Caki2 (cell line): ENCODE data around the gene TENM4. TPM values are rescaled to one million over a fixed set of nuclear protein-coding genes. Genes with fewer than 3 reads are reported as not detected.
"Not testable (repeated sequence)": the region's sequence is repeated elsewhere in the genome, so short reads cannot be mapped to it uniquely, and the experiment has no call there.

Experiments
- DNase-seq: peaks from one replicate; pipeline ENCODE4 v3.0.0-alpha.2; 2015; ENCODE audit warnings: low read depth
- in situ Hi-C: cut with HindIII; loops from 2 replicates; pipeline ENCODE4 v1.10.0; 2016; ENCODE audit warnings: low sequenced_read_pairs, low pct_unique_long_range_greater_than_20kb, mixed read lengths
- total RNA-seq: library from RNA; depleted of rRNA; stranded (reverse); fragments of >200 nt; shearing (Covaris generic); gene quantifications from 2 replicates; pipeline ENCODE4 v1.2.3, GENCODE V29; 2014; ENCODE audit warnings: low replicate concordance

Gene TENM4
- total RNA-seq, 1 experiment from 2014 or later, result 0.17 TPM

DNA sequence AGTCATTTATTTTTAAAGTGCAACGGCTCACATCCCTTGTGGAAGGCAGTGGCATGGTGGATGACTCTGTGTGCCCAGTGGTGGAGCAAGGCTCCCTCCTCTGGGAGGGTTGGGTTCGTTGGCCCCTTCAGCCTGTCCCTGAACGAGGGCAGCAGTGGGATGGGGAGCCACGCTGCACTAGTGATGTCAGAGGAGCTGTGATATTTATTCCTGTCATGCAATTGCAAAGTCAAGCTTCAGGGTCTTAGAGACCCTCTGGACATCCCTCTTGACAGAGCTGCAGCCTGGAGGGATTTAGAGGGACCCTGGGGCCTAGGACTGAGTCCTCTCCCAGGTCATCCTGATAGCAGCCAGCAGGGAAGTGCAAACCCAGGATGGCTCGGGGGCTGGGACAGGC, 788.0 kb downstream of the TENM4 start:
- DNase-seq, result no peak
- in situ Hi-C loops, result no loop called here

DNA sequence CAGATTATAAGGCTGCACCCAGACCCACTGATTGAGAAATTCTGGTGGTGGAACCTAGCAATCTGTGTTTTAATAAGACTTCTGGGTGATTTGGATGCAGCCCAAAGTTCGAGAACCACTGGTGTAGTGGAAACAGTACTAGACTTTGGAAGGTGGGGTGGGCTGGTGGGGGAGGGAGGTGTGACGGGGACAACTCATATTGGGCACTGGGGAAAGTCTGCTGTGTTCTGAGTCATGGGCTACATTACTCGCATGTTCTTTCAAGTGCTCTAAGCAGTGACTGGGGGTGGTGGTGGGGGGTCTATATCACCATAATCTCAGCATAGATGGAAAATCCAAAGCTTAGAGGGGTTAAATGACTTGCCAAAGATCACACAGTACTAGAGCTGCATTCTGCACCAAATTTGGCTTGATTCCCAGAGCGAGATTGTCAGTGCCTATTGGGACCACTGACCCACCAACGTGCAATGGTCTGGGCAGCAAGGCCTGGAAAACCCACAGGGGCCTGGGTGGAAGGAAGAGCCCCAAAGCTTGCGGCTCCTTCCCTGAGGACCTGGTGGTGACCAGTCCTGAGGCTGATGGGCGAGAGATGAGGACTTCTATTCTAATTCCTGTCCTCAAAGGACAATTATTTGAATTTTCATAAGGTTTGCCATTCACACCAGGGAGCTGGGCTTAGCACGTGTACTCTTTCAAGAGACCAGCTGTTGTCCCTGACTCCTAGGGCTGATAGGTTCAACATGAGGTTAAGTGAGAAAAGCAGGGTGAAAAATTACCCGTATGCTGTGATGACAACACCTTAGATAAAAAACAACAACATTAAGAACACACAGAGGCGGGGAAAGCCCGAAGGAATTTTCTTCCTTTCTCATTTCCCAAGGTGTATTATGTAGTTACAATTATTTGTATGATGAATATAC, 788.6 kb downstream of the TENM4 start:
- in situ Hi-C loops, result no loop called here
- DNase-seq, result no peak

DNA sequence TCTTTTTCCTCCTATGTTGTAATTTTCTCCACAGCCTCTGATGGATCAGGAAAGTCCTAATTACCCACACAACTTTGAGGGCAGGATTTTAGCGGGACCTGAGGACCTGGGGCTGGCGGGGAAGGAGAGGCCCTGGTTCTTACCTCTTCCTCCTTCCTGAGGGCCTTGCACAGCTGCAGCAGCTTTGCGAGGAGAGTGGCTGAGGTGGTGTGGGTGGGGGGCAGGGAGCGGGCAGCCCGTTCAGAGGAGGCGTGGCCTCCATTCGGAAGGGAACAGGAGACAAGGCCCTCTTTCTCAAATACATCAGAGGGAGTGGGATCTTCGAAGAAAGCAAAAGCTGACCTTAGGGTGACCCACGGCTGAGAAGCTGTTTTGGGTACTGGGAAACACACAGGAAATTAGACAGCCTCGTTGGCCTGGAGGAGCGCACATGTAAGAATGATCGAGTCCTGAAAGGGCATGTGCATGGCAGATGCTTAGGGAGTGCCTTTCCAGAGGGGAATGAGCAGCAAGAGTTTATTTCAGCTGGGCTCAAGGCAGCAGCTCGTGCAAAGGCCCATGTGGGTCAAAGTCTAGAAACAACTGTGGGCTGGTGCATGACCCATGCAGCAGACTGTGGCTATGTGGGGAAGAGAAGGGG, 789.6 kb downstream of the TENM4 start:
- in situ Hi-C loops, result no loop called here
- no peak for DNase-seq

DNA sequence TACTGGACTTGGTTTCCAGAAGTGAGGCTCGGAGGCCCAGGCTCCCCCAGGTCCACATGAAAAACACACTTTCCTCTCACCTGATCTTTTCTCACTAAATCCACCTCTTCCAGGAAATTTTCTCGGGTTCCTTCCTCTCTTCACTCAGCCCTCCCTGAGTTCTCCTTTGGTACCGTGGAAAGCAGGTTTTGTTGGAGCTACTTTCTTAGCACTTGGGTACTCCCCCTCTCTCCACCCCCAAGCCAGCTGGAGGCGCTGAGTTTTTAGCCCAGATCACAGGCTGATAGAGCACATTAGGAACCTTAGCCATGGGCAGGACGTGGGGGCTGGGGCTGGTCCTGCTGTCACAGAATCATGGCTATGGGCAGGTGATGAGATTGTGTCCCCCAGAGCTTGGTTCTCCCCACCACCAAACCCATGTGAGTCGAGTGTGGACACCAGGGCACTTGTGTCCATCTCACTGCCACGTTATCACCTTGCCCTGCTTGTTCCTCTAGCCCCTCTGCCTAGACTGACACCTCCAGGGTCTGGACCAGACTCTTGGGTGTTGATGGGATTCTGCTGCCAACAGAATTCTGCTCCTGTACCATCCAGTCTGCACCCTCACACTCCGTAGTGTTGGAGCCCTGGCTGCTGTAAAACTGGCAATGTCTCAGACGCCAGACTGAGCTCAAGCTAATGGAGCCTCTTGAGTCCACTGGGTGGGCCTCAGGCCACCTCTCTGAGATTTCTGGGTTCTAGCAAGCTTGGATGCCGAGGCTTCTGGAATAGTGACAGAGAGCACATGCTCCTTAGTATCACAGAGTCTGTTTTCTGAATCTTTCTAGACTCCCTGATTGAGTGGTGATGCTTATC, 791.2 kb downstream of the TENM4 start:
- no peak for DNase-seq
- in situ Hi-C loops, result no loop called here

DNA sequence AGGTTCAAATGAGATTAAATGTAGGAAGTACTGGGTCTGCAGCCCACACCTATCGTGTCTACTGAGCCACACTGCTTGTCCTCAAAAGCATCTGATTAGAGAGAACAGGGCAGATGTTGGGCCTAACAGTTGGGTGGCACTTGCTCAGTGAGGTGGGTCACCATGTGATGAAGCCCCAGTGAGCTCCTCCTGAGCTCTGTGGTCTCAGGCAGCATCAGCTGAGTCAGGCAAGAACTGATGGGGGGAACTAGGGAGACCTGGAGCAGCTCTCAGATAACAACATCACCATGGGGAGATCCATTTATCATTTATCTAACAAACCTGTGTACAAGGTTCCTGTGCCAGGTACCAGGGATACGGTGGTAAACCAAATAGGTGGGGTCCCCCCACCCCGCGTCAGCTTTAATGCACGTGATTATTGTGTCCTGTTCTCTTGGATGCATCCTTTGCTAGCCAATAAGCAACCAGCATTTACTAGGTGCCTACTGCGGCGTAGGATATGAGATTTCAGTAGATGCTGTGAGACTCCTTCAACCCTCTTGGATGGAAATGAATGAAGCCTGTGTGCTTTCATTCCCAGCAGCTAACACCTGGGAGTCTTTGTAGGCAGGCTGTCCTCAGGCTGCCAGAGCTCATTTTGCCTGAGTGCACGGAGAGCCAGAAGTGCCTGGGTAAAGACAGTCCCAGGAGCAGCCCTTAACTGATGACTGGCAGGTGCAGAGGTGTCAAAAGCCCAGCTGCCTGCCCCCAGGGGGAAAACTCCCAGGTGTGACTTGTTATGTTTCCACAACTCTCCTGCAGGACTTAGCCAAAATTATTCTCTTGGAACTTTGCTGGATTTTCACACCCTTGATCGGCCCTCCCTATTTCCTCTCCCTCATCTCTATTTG, 792.6 kb downstream of the TENM4 start:
- DNase-seq, result no peak
- in situ Hi-C loops, result no loop called here

DNA sequence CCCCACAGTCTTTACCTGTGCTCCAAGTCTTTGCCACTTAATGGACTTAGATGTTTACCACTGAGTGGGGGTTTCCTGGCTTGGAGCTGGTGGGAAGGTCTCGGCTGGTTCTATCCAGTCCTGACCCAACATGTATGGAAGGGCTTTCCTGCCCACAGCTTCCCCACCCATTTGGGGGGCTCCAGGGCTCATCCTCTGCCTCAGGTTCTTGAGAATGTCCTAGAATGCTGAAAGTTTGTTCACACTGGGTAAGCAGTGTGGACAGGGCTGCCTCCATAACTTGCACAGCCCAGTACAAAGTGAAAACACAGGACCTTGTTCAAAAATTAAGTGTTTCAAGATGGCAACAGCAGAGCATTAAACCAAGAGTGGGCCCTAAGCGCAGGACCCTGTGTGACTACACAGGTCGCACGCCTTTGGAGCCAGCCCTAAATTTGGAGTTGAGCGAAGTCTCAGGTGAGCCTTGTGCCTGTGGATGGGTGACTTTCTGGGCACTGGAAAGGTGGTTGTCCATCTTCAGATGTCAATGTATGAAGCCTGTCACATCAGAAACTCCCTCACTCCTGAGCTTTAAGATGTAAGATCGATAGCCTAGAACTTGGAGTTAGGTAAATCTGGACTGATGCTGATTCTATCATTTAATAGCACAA, 793.4 kb downstream of the TENM4 start:
- DNase-seq, result no peak
- in situ Hi-C loops, result no loop called here

DNA sequence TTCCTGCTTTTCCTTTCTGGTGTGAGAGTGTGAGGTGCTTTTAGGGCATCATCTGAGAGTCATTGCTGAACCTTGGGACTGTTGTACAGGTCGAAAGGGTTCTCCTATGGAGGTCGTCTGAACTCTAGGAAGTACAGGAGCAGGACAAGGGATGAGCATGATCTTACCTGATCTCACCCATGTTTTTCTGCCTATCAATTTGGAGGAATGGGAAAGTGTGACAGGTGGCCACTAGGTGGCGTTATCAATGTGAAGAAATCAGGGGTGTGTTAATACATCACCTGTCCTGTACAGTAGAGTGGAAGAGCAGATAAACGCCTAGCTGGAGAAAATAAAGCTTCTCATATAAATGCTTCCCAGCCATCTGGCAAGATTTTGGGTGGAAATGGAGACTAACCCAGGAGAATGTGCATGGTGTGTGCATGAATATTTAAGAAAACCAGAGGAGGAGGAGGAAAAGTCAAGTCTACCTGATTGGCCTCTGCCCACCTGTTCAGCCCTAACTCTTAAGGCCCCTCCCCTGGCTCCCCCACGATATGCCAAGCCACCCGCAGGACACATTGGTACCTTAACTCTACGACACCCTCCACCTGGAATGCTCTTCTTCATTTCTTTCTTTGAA, 794.2 kb downstream of the TENM4 start:
- DNase-seq, result peak; percentile 44
- in situ Hi-C loops, result no loop called here

DNA sequence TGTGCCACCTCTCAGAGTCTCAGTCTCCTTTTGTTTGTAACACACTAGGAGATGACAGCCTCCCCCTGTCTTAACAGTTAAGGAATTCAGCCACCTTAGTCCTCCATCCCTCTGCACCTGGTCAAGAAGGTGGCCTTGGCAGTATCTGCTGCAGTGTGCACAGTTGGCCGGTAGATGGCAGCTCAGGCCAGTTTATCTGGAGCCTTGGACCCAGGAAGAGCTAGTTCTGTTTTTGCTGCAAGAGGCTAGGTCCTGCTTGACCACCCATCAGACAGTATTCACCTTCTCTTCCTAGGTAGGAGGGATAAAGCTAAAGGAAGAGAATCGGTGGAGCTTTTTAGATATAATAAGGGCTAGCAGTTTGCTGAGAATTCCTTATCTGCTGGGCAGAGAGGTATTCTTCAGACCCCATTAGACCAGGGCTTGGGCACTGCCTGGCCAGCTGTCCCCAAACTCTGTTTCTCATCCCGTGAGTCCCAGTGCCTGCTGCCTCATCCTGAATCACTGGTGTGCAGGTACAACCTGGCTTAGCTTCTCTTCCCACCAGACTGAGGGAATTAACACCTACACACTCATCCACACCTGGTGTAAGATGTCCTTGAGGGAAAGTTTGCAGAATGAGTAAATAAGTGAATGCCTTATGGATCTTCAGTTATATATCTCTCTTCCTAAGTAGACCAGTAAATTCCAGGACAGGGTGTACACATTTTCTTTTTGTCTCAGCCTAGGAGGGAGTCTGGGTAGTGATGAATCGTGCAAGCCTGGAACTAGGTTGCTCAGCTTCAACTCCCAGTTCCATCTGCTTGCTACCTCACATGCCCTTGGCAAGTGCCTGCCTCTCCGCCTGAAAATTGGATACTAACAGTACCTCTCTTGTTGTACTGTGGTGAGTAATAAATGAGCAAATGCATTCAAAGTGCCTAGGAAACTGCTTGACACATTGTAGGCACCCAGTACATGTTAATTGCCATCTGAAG, 795.3 kb downstream of the TENM4 start:
- in situ Hi-C loops, result no loop called here
- DNase-seq, result peak; percentile 50

DNA sequence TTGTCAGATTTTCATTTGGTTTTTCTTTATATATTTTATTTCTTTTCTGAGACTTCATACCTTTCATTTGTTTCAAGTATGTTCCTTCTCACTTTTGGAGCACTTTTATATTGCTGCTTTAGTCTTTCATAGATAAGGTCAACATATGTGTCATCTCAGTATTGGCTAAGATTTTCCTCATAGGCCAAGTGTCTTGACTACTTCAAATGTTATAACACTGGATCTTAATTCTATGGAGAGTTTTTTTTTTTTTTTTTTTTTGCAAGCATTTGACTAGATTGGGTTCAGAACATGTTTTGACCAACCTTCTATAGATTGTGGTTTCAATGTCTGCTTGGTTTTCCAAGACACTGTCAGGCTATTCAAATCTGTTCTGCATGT, 797.2 kb downstream of the TENM4 start:
- in situ Hi-C loops, result no loop called here
- DNase-seq, result no peak

DNA sequence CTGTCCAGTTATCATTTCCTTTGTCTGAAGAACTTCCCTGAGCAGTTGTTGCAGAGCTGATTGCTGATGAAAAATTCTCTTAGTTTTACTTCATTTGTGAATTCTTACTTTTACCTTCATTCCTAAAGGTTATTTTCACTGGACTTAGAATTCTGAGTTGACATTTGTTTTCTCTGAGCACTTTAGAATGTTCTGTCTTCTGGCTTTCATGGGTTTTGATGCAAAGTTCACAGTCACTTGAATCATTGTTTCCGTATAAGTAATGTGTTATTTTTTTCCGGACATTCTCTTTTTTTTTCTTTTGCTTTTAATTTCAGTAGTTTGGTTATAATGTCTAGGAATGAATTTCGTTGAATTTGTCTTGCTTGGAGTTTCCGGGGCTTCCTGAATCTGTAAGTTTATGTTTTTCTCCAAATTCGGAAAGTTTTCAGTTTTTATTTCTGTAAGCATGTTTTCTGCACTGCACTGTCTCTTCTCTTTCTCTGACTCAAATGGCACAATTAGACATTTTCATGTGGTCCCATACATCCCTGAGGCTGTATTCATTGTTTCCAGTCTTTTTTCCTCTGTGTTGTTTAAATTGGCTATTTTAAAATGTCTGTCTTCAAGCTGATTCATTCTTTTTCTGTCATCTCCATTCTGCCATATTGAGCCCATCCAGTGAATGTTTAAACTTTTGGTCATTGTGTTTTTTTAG, 797.7 kb downstream of the TENM4 start:
- in situ Hi-C loops, result no loop called here
- no peak for DNase-seq

DNA sequence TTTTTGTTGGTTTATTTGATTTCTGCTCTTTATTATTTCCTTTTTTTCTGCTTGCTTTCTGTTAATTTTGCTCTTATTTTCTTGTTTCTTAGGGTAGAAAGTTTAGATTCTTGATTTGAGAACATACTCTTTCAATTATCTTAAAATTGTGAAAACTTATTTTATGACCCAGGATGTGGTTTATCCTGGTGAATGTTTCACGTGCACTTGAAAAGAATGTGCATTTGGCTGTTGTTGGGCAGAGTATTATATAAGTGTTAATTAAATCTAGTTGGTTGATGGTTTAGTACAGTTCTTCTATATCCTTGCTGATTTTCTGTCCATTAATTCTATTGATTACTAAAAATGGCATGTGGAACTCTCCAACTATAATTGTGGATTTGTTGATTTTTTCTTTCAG, 799.3 kb downstream of the TENM4 start:
- no peak for DNase-seq
- in situ Hi-C loops, result no loop called here

DNA sequence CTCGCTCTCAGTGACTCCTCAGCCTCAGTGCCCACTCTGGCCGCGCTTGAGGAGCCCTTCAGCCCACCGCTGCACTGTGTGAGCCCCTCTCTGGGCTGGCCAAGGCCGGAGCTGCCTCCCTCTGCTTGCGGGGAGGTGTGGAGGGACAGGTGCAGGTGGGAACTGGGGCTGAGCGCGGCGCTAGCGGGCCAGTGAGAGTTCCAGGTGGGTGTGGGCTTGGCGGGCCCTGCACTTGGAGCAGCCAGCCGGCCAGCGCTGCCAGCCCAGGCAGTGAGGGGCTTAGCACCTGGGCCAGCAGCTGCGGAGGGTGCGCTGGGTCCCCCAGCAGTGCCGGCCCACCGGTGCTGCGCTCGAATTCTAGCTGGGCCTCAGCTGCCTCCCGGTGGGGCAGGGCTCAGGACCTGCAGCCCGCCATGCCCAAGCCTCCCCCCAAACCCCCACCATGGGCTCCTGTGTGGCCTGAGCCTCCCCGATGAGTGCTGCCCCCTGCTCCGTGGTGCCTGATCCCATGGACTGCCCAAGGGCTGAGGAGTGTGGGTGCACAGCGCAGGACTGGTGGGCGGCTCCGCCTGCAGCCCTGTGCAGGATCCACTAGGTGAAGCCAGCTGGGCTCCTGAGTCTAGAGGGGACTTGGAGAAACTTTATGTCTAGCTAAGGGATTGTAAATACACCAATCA, 802.0 kb downstream of the TENM4 start:
- in situ Hi-C loops, result no loop called here

DNA sequence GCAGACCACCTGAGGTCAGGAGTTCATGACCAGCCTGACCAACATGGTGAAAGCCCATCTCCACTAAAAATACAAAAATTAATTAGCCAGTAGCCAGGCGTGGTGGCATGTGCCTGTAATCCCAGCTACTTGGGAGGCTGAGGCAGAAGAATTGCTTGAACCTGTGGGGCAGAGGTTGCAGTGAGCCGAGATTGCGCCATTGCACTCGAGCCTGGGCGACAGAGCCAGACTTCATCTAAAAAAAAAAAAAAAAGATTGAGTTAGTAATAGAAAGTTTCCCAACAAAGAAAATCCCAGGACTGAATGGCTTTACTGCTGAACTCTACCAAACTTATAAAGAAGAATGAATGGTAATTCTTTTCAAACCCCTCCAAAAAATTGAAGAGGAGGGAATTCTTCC, 803.3 kb downstream of the TENM4 start:
- in situ Hi-C loops, DNase-seq: not testable (repeated sequence)

More for the DNA sequence above, 802.0 kb downstream of the TENM4 start:
- no peak for DNase-seq

DNA sequence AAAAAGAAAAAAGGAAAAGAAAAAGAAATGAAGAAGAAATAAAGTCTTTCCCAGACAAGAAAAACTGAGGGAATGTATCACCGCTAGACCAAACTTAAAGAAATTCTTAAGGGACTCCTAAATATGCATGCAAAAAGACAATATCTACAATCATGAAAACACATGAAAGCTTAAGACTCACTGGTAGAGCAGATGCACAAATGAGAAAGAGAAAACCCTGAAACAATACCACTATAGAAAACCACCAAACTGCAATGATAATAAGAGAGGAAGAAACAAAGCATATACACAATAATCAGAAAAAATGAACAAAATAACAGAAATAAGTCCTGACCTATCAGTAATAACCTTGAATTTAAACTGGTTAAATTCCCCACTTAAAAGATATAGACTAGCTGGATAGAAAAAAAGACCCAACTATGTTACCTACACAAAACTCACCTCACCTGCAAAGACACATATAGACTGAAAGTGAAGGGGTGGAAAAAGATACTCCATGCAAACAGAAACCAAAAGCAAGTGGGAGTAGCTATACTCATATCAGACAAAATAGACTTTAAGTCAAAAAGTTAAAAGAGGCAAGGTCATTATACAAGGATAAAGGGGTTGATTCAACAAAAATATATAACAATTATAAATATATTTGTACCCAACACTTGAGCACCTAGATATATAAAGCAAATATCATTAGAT, 804.9 kb downstream of the TENM4 start:
- in situ Hi-C loops, result no loop called here
- DNase-seq, result no peak
